Ectodermal cell (in vitro differentiated cells): ENCODE measurements around the gene NSUN4.
"Not testable (repeated sequence)": the region's sequence is repeated elsewhere in the genome, so short reads cannot be mapped to it uniquely, and the experiment has no call there.

Experiments
- H3K27ac ChIP-seq: 2 replicates; pipeline ENCODE4 v1.7.0; 2013; ENCODE audit warnings: mild to moderate bottlenecking, low read depth, low read length; ENCODE audit not compliant: insufficient read depth, poor library complexity, severe bottlenecking
- H3K27me3 ChIP-seq: 2 replicates; pipeline ENCODE4 v1.7.0; 2013; ENCODE audit warnings: mild to moderate bottlenecking, low read length; ENCODE audit not compliant: insufficient read depth, control insufficient read depth, poor library complexity, severe bottlenecking
- H3K36me3 ChIP-seq: one replicate; pipeline ENCODE4 v1.7.0; 2013; ENCODE audit warnings: low read length; ENCODE audit not compliant: control insufficient read depth, insufficient read depth
- H3K4me1 ChIP-seq: one replicate; pipeline ENCODE4 v1.7.0; 2013; ENCODE audit warnings: low read length; ENCODE audit not compliant: control insufficient read depth, insufficient read depth
- H3K4me3 ChIP-seq: 2 replicates; pipeline ENCODE4 v1.7.0; 2013; ENCODE audit warnings: low read depth, low read length, control low read depth; ENCODE audit not compliant: insufficient read depth
- H3K9me3 ChIP-seq: 2 replicates; pipeline ENCODE4 v1.7.0; 2013; ENCODE audit warnings: mild to moderate bottlenecking, low read length, moderate library complexity; ENCODE audit not compliant: control insufficient read depth
- WGBS, 2 experiments: methylation state at CpG; one replicate each; pipeline ENCODE4 v1.1.7; 2013; ENCODE audit warnings: missing lambda C conversion rate in 2 of 2; 5-methylcytosine and 5-hydroxymethylcytosine counted together

NSUN4 gene

DNA sequence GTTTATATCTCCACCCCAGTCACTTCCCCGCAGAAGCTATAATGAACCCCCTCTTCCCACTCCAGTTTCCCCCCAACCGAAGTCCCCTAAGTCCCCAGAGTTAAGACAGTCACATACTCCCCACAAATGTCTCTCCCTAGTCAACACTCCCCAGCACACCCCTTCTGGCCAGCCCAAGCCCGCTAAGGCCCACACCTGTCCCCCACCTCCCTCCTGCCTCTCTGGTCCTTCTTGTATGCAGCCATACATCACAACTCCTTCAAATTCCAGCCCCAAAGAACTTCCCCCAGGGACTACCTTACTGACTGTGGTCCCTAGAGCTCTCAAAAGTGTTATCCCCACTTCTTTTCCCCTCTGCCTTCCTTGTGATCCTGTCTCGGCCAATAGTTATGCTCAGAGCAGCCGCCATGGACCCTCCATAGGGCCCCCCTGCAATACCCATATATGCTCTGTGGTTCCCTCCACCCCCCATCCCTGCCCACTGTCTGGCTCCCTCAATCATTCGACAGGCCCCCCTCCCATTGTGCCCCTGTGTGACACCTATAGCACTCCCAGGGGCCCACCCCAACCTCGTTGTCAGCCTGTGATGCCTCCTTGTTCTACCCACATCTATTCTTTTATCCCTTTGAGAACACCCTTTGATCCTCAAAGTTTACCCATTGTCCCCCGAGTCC is 2.2 kb downstream of the NSUN4 start:
- H3K4me3 ChIP-seq = no peak overlapping the region
- 94 to 95% methylated on average over 8 of the region's 8 CpGs for WGBS, 2 experiments
- H3K27ac ChIP-seq = no peak overlapping the region
- H3K4me1 ChIP-seq = no peaks in the 10 kb centered on the region
- H3K9me3 ChIP-seq = no peaks in the 10 kb centered on the region
- H3K36me3 ChIP-seq = peaks cover 10% of the 10 kb centered on the region
- no peaks in the 10 kb centered on the region for H3K27me3 ChIP-seq

DNA sequence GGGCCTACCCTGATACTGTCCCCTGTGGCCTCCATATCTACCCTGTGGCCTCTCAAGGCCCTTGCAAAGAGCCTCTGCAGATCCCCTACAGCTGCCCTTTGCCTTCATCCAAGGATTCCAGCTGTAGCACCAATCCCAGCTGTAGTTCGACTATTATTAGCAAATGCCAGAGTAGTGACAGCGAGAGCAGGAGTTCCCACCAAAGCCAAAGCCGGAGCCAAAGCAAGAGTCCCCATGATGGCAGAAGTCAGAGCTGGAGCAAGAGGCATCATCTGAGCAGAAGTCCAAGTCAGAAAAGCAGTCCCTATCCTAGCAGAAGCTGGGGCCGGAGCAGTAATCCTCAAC is 2.7 kb downstream of the NSUN4 start:
- WGBS, 2 experiments = 94% methylated on average over 4 of the region's 4 CpGs
- Histone ChIP-seq H3K27ac (no peak overlapping the region), H3K9me3 (no peaks in the 10 kb centered on the region), H3K36me3 (peaks cover 10% of the 10 kb centered on the region), H3K4me3 (no peak overlapping the region), H3K4me1 (no peaks in the 10 kb centered on the region), H3K27me3 (no peaks in the 10 kb centered on the region)

DNA sequence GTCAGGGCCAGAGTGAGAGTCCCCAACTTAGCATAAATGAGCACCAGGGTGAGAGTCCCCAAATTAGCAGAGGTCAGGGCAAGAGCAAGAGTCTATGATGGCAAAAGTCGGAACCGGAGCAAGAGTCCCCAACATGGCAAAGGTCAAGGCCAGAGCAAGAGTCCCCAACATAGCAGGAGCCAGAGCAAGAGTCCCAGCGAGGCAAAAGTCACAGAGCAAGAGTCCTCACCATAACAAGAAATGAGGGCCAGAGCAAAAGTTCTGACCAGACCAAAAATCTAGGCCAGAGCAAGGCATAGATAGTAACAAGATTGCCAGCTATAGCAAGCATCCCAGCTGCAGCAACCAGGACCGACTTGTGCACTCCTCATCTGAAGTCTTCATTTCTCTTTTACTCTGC is 3.1 kb downstream of the NSUN4 start:
- H3K4me1 ChIP-seq = no peaks in the 10 kb centered on the region
- H3K36me3 ChIP-seq = peaks cover 10% of the 10 kb centered on the region
- no peaks in the 10 kb centered on the region for H3K9me3 ChIP-seq
- H3K27me3 ChIP-seq = no peaks in the 10 kb centered on the region
- no peak overlapping the region for H3K4me3 ChIP-seq
- no peak overlapping the region for H3K27ac ChIP-seq
- WGBS, 2 experiments = 93 to 95% methylated on average over 4 of the region's 4 CpGs

DNA sequence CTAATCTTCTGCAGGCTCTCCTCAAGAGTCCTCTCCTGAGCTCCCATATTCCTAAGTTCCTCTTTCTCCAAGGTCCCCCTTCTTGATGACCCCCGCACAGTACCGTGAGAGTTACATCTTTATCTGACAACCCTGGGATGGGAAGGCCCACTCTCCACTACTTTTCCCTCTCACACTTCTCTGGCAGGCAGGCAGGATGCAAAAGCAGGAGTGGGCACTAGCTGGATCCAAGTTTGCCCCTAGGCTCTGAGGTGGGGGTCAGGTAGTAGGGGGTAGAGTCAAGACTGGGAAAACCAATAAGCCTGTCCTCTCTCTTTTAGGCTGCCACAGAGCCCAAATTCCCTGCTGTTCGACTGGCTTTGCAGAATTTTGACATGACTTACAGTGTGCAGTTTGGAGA is 3.9 kb downstream of the NSUN4 start:
- WGBS, 2 experiments = 93 to 96% methylated on average over 3 of the region's 3 CpGs
- peaks cover 13% of the 10 kb centered on the region for H3K36me3 ChIP-seq
- H3K9me3 ChIP-seq = no peaks in the 10 kb centered on the region
- H3K4me3 ChIP-seq = no peak overlapping the region
- H3K27me3 ChIP-seq = no peaks in the 10 kb centered on the region
- H3K27ac ChIP-seq = no peak overlapping the region
- no peaks in the 10 kb centered on the region for H3K4me1 ChIP-seq

DNA sequence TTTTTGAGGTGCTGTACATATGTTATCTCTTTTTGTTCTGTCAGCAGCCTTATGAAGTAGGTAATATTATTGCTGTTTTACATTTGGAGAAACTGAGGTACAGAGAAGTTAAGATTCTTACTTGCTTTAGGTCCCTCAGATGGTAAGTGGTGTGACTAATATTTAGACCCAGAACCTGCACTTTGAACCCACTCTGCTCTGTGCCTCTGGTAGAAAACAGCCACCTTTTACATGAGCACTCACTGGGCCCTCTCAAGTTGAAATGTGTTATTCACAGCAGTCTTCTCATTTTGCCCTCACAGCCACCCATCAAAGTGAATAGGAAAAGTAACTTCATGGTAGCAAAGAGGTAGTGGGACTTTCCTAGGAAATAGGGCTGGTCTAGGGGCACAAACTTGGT is 4.7 kb downstream of the NSUN4 start:
- no peak overlapping the region for H3K4me3 ChIP-seq
- no peak overlapping the region for H3K27ac ChIP-seq
- no peaks in the 10 kb centered on the region for H3K4me1 ChIP-seq
- no peaks in the 10 kb centered on the region for H3K9me3 ChIP-seq
- H3K27me3 ChIP-seq = no peaks in the 10 kb centered on the region
- H3K36me3 ChIP-seq = peaks cover 21% of the 10 kb centered on the region

DNA sequence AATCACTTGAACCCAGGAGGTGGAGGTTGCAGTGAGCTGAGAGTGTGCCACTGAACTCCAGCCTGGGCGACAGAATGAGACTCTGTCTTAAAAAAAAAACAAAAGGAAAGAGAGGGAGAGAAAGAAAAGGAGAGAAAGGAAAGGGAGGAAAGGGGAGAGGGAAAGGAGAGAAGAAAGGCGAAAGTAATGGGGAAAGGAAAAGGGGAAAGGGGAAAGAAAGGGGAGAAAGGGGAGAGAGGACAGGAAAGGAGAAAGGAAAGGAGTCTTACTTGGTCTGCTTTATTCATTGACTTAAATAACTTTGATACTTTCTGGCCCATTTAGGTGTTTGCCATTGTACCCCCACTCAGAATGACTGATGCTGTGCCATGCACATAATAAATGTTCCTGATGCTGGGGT is 11.8 kb downstream of the NSUN4 start:
- Histone ChIP-seq H3K4me3 (no peak overlapping the region), H3K27ac (no peak overlapping the region), H3K36me3 (peaks cover 49% of the 10 kb centered on the region), H3K4me1 (no peaks in the 10 kb centered on the region), H3K9me3 (no peaks in the 10 kb centered on the region), H3K27me3 (no peaks in the 10 kb centered on the region)
- 95 to 98% methylated on average over 2 of the region's 2 CpGs for WGBS, 2 experiments

DNA sequence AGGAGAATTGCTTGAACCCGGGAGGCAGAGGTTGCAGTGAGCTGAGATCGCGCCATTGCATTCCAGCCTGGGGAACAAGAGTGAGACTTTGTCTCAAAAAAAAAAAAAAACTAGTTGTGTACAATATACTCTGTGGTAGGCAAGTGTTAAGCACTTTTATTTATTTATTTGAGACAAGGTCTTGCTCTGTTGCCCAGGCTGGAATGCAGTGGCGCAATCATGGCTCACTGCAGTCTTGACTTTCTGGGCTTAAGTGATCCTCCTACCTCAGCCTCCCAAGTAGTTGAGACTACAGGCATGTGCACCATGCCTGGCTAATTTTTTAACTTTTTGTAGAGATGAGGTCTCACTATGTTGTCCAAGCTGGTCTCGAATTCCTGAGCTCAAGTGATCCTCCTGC is 15.3 kb downstream of the NSUN4 start:
- not testable (repeated sequence) for H3K27me3 ChIP-seq, H3K4me1 ChIP-seq, H3K9me3 ChIP-seq, H3K4me3 ChIP-seq, H3K27ac ChIP-seq
- WGBS, 2 experiments = 89 to 97% methylated on average over 5 of the region's 5 CpGs
- peaks cover 41% of the 10 kb centered on the region for H3K36me3 ChIP-seq

DNA sequence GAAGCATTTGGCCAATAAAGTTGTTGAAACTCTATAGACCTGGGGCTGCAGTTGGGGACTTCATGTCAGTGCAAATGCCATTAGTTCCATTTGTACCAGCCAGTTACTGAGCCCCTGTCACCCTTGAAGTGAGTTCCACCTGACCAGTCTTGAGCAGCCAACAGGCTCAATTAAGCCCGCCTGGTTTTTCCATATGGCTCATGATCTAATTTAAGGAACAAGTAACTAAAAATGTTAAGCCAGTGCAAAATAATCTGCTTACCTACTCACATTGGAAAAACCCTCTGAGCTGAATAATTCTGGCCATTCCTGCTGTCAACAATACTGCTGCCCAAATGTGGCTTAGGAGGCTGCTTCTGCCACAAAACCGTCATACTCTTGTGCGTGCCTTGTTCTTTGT is 21.6 kb downstream of the NSUN4 start:
- Histone ChIP-seq H3K9me3 (no peaks in the 10 kb centered on the region), H3K4me1 (no peaks in the 10 kb centered on the region), H3K27me3 (no peaks in the 10 kb centered on the region), H3K36me3 (peaks cover 22% of the 10 kb centered on the region), H3K4me3 (no peak overlapping the region), H3K27ac (no peak overlapping the region)
- 91 to 96% methylated on average over 3 of the region's 3 CpGs for WGBS, 2 experiments

DNA sequence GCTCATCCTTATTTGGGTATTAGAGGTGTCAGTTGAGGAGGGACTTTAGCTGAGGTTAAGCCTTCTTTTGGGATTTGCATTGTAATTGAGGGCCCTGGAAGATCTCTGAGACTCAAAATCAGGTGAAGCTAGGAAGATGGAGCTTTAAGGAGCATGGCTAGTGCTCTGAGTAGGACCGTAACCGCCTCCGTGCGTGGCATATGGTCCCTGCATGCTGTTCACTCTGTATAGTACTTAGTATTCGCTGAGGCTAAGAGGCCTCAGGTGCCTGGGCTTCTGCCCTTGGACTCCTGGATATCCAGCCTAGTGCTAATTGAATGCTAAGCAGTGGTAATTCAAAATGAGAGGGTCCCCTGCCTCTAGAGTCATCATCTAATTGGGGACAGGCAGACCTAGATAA is 22.5 kb downstream of the NSUN4 start:
- peaks cover 19% of the 10 kb centered on the region for H3K36me3 ChIP-seq
- WGBS, 2 experiments = 91 to 94% methylated on average over 5 of the region's 5 CpGs
- H3K9me3 ChIP-seq = no peaks in the 10 kb centered on the region
- no peak overlapping the region for H3K27ac ChIP-seq
- H3K27me3 ChIP-seq = no peaks in the 10 kb centered on the region
- H3K4me1 ChIP-seq = no peaks in the 10 kb centered on the region
- no peak overlapping the region for H3K4me3 ChIP-seq

DNA sequence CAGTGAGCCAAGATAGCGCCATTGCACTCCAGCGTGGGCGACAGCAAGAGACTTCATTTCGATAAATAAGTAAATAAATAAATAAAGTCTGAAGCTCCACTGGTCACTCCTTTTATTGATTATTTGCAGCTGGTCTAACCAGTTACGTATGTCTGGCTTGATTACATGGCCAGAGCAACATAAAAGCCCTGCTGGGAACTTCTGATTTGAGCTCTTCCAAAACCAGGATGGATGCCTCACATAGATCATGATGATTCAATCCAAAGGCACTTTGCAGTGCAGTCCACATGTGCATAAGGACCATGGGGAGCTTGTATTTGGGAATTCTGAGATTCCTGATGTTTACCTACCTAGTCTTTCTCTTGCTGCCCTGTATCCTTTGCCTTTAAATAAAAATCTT is 24.0 kb downstream of the NSUN4 start:
- peaks cover 14% of the 10 kb centered on the region for H3K36me3 ChIP-seq

DNA sequence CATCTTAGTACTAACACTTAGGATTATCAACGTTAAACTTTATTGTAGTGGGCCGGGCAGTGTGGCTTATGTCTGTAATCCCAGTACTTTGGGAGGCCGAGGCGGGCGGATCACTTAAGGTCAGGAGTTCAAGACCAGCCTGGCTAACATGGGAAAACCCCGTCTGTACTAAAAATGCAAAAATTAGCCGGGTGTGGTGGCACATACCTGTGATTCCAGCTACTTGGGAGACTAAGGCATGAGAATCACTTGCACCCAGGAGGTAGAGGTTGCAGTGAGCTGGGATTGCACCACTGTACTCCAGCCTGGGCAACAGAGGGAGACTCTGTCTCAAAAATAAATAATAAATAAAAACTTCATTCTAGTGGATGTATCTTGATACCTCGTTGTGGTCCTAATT is 25.2 kb downstream of the NSUN4 start:
- not testable (repeated sequence) for H3K4me1 ChIP-seq, H3K27me3 ChIP-seq, H3K9me3 ChIP-seq, H3K36me3 ChIP-seq, H3K27ac ChIP-seq, H3K4me3 ChIP-seq
- 93 to 98% methylated on average over 7 of the region's 8 CpGs for WGBS, 2 experiments

More for the DNA sequence above, 24.0 kb downstream of the NSUN4 start:
- H3K27ac ChIP-seq = no peak overlapping the region
- H3K4me3 ChIP-seq = no peak overlapping the region
- no peaks in the 10 kb centered on the region for H3K4me1 ChIP-seq
- 97% methylated on average over 5 of the region's 5 CpGs for WGBS, 2 experiments
- no peaks in the 10 kb centered on the region for H3K9me3 ChIP-seq
- no peaks in the 10 kb centered on the region for H3K27me3 ChIP-seq
